Sigmoid colon (tissue), 7 donors: ENCODE measurements around the gene ZNF10. TPM values are rescaled to one million over a fixed set of nuclear protein-coding genes. Genes with fewer than 3 reads are reported as not detected.

Experiments
- DNase-seq: peaks from one replicate; pipeline ENCODE4 v3.0.0-alpha.2; 2019
- H3K27ac ChIP-seq, 4 donors: fragments of 200-600 bp; sonication (generic); one replicate each; pipeline ENCODE4 v1.5.1; 2016 to 2019; ENCODE audit warnings: mild to moderate bottlenecking in 1 of 4
- H3K27me3 ChIP-seq, 3 donors: fragments of 200-600 bp; sonication (generic); one replicate each; pipeline ENCODE4 v1.5.1; 2019; ENCODE audit warnings: mild to moderate bottlenecking in 1 of 3
- H3K36me3 ChIP-seq, 4 donors: fragments of 200-600 bp; sonication (generic); one replicate each; pipeline ENCODE4 v1.5.1; 2016 to 2019
- H3K4me1 ChIP-seq, 4 donors: fragments of 200-600 bp; sonication (generic); one replicate each; pipeline ENCODE4 v1.5.1; 2017 to 2019
- H3K4me3 ChIP-seq, 4 donors: fragments of 200-600 bp; sonication (generic); one replicate each; pipeline ENCODE4 v1.5.1; 2017 to 2019; ENCODE audit warnings: mild to moderate bottlenecking in 2 of 4, moderate library complexity in 1 of 4
- H3K9me3 ChIP-seq, 4 donors: fragments of 200-600 bp in 3 of 4; sonication (generic) in 3 of 4; one replicate each; pipeline versions ENCODE4 v1.5.1 to v1.6.1; 2013 to 2019
- CTCF ChIP-seq, 4 experiments: fragments of 450-650 bp in 3 of 4; fragments of 200-600 bp in 1 of 4; IDR thresholded peaks; one replicate each; pipeline ENCODE4 v1.5.1; 2016 to 2019; ENCODE audit warnings: antibody characterized with exemption in 4 of 4, mild to moderate bottlenecking in 3 of 4, moderate library complexity in 2 of 4
- EP300 ChIP-seq, 4 donors: sonication (generic); formaldehyde crosslinking; IDR thresholded peaks; one replicate each; pipeline ENCODE4 v1.6.1; 2017; ENCODE audit warnings: antibody characterized with exemption in 4 of 4
- POLR2A ChIP-seq, 2 donors: fragments of 450-650 bp; IDR thresholded peaks; one replicate each; pipeline ENCODE4 v1.6.1; 2016; ENCODE audit warnings: antibody characterized with exemption in 2 of 2, mild to moderate bottlenecking in 2 of 2, moderate library complexity in 2 of 2
- POLR2AphosphoS5 ChIP-seq, 4 donors: sonication (generic); formaldehyde crosslinking; IDR thresholded peaks; one replicate each; pipeline ENCODE4 v1.6.1; 2017; ENCODE audit warnings: antibody characterized with exemption in 4 of 4
- WGBS, 2 donors: extraction: QIAGEN DNeasy Blood & Tissue Kit; methylation state at CpG; one replicate each; pipeline ENCODE4 v1.1.7; 2013; 5-methylcytosine and 5-hydroxymethylcytosine counted together
- intact Hi-C: fragments of 100-400 bp; cut with DNase I; formaldehyde crosslinking; loops from one replicate; pipeline ENCODE4 v1.15.1; 2023
- polyA plus RNA-seq, 3 donors: library from polyadenylated mRNA; stranded (reverse); fragments of 200-250 nt; gene quantifications; one replicate each; pipeline ENCODE4 v1.2.3, GENCODE V29; 2013
- total RNA-seq, 4 donors: library from RNA; depleted of rRNA; stranded (reverse); fragments of >200 nt; gene quantifications; one replicate each; pipeline ENCODE4 v1.1.0, GENCODE V29; 2016
- donor health status: healthy with polysubstance abuse.
- donor health status: Bipolar disorder and iron deficiency.
- donor health status: healthy.

Gene ZNF10
- total RNA-seq (10 to 100 TPM; 10.5 to 22.8 (median 13.1) TPM), polyA plus RNA-seq (1 to 10 TPM in 2 of 3 donors, under 1 TPM in 1; 0.46 to 3.0 (median 1.2) TPM)

- intact Hi-C loops = loop anchor here (1.0 to 2.0 kb wide), 4 partner anchors 50 to 143 kb away; partner anchors contain the start of genes ZNF140, ZNF26, ZNF268 and ZNF84
- Histone ChIP-seq H3K9me3 (peaks cover 12 to 47% (median 38%) of the 10 kb centered on the region in 4 donors), H3K36me3 (peaks cover 4 to 60% (median 29%) of the 10 kb centered on the region in 4 donors), H3K4me1 (peaks cover 0 to 14% (median 6%) of the 10 kb centered on the region in 4 donors), H3K27me3 (no peaks in the 10 kb centered on the region), H3K4me3 (peak within 1 kb of the TSS; percentile 77 to 92 (median 82)), H3K27ac (peak within 1 kb of the TSS; percentile 95 to 98 (median 96))
- DNase-seq = peak; percentile 98
- TF ChIP-seq EP300 (IDR thresholded peaks at IDR 0.05) = peak; percentile 15 to 91 (median 74)
- TF ChIP-seq POLR2AphosphoS5 (IDR thresholded peaks at IDR 0.05) = peak; percentile 92 to 98 (median 96)
- peak; percentile 69 to 72 for TF ChIP-seq POLR2A (IDR thresholded peaks at IDR 0.05)
- no peak for TF ChIP-seq CTCF (IDR thresholded peaks at IDR 0.05)
- 0 to 1% methylated on average over 87 of the region's 87 CpGs for WGBS, 2 donors
These were observed at the start of gene ZNF10, which contains the start of gene ZNF891 for GRCh38 chr12:133130038-133130807. Gene ZNF10 (plus strand): TSS chr12:133130627. CDS start chr12:133144493, 13,866 bp downstream. Gene ZNF891 (minus strand): TSS chr12:133130274. CDS start chr12:133121918, 8,356 bp downstream.

GRCh38 chr12:133081159-133081780, 49.2 kb upstream of the ZNF10 start:
- Histone ChIP-seq H3K4me1 (peaks cover 0 to 10% (median 4%) of the 10 kb centered on the region in 4 donors), H3K36me3 (peaks cover 25 to 44% (median 41%) of the 10 kb centered on the region in 4 donors), H3K4me3 (peak overlapping the region; percentile 63 to 90 (median 78)), H3K9me3 (peaks cover 25 to 78% (median 56%) of the 10 kb centered on the region in 4 donors), H3K27ac (peak overlapping the region; percentile 92 to 98 (median 96)), H3K27me3 (no peaks in the 10 kb centered on the region)
- no peak for TF ChIP-seq POLR2AphosphoS5 (IDR thresholded peaks at IDR 0.05)
- TF ChIP-seq POLR2A (IDR thresholded peaks at IDR 0.05) = peak in 1 of 2 donors; percentile 1
- DNase-seq = no peak
- intact Hi-C loops = loop anchor here (5.0 kb wide), 1 partner anchor 254 kb away; the partner anchor contains the start of gene GOLGA3
- WGBS, 2 donors = 28 to 31% methylated on average over 17 of the region's 17 CpGs

GRCh38 chr12:133083345-133083744, 47.1 kb upstream of the ZNF10 start:
- Histone ChIP-seq H3K4me1 (peaks cover 0 to 10% (median 4%) of the 10 kb centered on the region in 4 donors), H3K27ac (no peak overlapping the region), H3K4me3 (no peak overlapping the region), H3K27me3 (no peaks in the 10 kb centered on the region), H3K9me3 (peaks cover 34 to 80% (median 50%) of the 10 kb centered on the region in 4 donors), H3K36me3 (peaks cover 25 to 65% (median 58%) of the 10 kb centered on the region in 4 donors)
- no peak for DNase-seq
- TF ChIP-seq CTCF (IDR thresholded peaks at IDR 0.05) = no peak
- TF ChIP-seq EP300 (IDR thresholded peaks at IDR 0.05) = no peak
- TF ChIP-seq POLR2A (IDR thresholded peaks at IDR 0.05) = no peak
- no peak for TF ChIP-seq POLR2AphosphoS5 (IDR thresholded peaks at IDR 0.05)
- 96 to 98% methylated on average over 6 of the region's 6 CpGs for WGBS, 2 donors
- intact Hi-C loops = loop anchor here (5.0 kb wide), 1 partner anchor 256 kb away; the partner anchor contains the start of gene GOLGA3

- H3K27ac ChIP-seq = no peak overlapping the region
- H3K9me3 ChIP-seq = peaks cover 50 to 100% (median 86%) of the 10 kb centered on the region in 4 donors
- H3K4me3 ChIP-seq = no peak overlapping the region
- 98 to 99% methylated on average over 3 of the region's 3 CpGs for WGBS, 2 donors
- TF ChIP-seq CTCF (IDR thresholded peaks at IDR 0.05) = no peak
- no peak for TF ChIP-seq EP300 (IDR thresholded peaks at IDR 0.05)
- no peak for TF ChIP-seq POLR2AphosphoS5 (IDR thresholded peaks at IDR 0.05)
- TF ChIP-seq POLR2A (IDR thresholded peaks at IDR 0.05) = no peak
- H3K4me1 ChIP-seq = no peaks in the 10 kb centered on the region
- peaks cover 30 to 98% (median 63%) of the 10 kb centered on the region in 4 donors for H3K36me3 ChIP-seq
- no peaks in the 10 kb centered on the region for H3K27me3 ChIP-seq
- intact Hi-C loops = no loop called here
- DNase-seq = no peak
These were observed 24.8 kb upstream of the ZNF10 start for GRCh38 chr12:133105620-133106019.
